ENCODE data around the gene ASB13.

DNA sequence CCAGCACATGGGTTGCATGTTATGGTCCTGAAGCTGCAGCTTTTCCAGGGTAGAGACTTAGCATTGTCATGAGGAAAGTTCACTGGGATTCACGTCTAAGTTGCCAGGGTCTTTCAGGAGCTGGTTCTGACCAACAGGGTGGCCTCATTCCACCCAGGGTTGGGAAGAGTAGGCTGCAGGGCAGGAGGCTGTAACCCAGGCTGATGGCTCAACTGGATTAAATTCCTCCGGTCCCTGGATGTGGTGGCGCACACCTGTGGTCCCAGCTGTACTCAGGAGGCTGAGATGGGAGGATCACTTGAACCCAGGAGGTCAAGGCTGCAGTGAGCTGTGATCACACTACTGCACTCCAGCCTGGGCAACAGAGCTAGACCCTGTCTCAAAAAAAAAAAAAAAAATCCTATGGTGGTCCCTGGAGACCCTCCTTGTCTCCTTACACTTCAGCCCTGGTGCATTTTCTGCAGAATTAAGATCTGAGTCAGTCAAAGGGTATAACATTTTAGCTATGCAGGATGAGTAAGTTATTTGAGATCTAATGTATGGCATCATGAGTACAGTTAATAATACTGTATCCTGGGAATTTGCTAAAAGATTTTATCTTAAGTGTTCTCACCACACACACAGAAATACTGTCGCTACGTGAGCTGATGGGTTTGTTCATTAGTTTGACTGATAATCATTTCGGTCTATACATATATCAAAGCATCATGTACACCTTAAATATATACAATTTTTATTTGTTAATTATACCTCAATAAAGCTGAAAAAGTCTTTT, 44.0 kb downstream of the ASB13 start:
- TF ChIP-seq POLR2A (IDR thresholded peaks at IDR 0.05; ENCODE audit: low read depth, low read length) (no peak), POLR2AphosphoS5 (IDR thresholded peaks at IDR 0.05; ENCODE audit: low read depth, low read length) (no peak), SPI1 (IDR thresholded peaks at IDR 0.05; ENCODE audit: low read depth, low read length) (no peak), TAF1 (IDR thresholded peaks at IDR 0.05; ENCODE audit: low read depth, low read length) (no peak)

Measured in GM12891 (cell line).